Right lung (tissue), 5 donors: ENCODE results near the gene DCHS1. TPM values are rescaled to one million over a fixed set of nuclear protein-coding genes. Genes with fewer than 3 reads are reported as not detected.

ENCODE experiments used
- DNase-seq, 2 donors: peaks; one replicate each; pipeline ENCODE4 v3.0.0-alpha.2; 2013
- polyA plus RNA-seq, 5 donors: library from polyadenylated mRNA; unstranded; fragments of 120-200 nt; gene quantifications; one replicate each; pipeline versions ENCODE4 v1.2.1 to v1.2.3, GENCODE V29; 2013; ENCODE audit warnings: inconsistent platforms in 1 of 5, low replicate concordance in 1 of 5; ENCODE audit not compliant: insufficient read length in 5 of 5, insufficient read depth in 1 of 5

The DCHS1 gene
- polyA plus RNA-seq, 5 donors, result 27.5 to 41.3 (median 35.1) TPM

- no peak for DNase-seq
These were observed 19.3 kb upstream of the DCHS1 start for GRCh38 chr11:6674862-6675261.

- DNase-seq, result no peak
These were observed 18.6 kb upstream of the DCHS1 start for GRCh38 chr11:6674219-6674597.

DNA sequence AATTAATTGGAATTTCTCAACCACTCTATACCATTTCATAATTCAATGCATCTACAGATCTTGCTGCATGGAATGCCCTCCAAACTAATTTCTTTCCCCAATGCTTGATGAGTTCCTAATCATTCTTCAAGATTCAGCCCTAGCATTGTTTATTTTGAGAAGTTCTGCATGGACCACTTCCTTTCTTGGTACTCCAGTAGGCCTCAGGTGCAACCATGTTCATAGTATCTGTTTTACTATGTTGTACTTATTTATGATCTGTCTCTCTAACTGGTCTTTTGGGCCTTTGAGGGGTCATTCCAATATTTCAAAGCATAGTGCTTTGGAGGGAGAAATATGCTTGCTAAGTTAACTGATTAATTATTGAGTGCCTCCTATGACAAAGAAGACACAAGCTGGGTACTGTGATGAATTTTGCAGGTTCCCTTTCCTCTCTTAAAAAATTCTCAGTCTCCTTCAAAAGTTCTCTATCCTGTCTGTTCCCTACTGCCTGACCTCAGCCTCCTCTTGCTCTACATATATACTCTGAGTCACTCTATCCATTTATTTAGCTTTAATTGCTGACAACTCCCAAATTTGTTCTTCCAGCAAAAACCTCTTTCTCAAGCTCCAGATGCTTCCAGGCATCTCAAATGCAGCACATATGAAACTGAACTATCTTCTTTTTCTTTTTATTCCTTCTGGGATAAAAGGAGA is 18.1 kb upstream of the DCHS1 start:
- no peak for DNase-seq

DNA sequence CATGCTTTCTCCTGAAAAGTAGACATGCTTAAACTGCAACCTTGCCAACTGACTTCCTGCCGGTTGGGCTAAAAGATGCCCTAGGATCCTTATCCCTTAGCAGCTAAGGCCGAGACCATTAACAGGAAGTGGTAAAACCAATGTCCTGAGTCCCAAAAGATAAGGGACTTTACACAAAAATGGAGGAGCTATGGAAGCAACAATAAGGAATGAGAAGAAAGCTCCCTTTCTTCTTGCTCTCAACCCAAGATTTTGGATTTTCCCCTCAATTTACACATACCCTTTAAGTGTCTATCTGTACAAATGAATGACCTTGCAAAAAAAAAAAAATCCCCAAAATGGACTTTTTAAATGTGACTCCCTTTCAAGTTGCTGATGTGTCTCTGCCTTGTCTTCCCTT is 16.4 kb upstream of the DCHS1 start:
- no peak for DNase-seq

DNA sequence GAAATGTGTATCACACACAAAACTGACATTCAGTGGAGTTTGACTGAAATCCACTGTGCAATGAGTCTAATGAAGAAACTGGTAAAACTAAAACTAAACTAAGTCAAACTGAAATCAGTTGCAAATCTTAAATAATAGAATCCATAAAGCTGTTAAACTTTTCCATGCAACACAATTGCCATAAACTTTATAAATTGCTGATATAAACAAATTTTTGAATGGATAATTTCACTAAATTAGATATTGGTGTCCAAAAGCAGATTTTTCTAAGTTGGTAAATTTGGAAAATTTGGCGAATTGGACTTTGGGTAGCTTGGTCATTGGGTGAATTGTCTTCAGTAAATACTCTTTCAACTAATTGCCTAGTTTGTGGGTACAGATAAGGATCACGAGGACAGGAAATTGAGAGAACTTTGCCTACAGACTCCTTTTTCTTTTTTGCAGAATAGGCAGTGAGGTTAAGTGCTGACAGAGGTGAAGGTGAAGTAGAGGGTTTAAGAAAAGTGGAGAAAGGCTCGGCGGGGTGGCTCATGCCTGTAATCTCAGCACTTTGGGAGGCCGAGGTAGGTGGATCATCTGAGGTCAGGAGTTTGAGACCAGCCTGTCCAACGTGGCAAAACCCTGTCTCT is 14.7 kb upstream of the DCHS1 start:
- no peak for DNase-seq

DNA sequence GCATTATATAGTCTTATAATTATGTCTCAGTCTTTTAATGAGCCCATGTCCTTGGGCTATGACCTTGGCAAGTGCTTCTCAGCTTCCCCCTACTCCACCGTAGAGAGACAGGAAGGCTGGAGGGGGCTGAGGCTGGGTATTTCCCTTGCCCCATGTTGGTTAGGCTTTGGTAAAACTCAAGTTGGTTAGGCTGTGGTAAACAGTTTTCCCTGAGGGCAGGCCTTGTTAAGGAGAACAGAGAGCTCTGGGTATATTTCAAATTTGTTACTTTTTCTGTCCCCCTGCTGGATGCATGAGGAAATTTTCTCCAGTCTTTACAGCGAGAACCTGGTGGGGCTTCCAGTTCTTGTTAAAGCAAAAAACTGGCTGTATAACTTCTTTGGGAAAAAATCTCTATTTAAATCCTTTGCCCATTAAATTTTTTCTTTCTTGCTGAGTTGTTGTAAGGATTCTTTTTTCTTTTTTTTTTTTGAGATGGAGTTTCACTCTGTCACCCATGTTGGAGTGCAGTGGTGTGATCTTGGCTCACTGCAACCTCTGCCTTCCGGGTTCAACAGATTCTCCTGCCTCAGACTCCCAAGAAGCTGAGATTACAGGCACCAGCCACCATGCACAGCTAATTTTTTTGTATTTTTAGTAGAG is 12.2 kb upstream of the DCHS1 start:
- DNase-seq, result no peak

DNA sequence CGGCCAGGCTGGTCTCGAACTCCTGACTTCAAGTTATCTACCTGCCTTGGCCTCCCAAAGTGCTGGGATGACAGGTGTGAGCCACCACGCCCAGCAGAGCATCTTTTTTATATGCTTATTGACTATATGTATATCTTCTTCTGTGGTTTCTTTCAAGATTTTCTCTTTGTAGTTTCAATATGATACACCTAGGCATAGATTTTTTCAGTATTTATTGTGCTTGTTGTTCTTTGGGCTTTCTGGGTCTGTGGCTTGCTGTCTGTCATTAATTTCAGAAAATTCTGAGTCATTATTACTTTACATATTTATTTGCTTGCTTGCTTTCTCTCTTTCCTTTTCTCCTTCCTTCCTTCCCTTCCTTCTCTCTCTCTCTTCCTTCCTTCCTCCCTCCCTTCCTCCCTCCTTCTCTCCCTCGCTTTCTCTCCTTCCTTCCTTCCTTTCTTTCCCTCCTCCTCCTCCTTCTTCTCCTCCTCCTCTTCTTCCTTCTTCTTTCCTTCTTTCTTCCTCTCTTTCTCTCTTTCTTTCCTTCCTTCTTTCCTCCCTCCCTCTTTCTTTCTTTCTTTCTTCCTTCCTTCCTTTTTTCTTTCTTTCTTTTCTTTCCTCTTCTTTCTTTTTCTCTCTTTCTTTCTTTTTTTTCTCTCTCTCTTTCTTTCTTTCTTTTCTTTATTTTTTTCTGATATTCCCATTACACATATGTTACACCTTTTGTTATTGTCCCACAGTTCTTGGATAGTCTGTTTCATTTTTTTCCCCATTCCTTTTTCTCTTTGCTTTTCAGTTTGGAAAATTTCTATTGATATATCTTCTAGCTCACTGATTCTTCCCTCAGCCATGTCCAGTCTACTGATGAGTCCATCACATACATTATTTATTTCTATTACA is 10.9 kb upstream of the DCHS1 start:
- DNase-seq, result no peak

DNA sequence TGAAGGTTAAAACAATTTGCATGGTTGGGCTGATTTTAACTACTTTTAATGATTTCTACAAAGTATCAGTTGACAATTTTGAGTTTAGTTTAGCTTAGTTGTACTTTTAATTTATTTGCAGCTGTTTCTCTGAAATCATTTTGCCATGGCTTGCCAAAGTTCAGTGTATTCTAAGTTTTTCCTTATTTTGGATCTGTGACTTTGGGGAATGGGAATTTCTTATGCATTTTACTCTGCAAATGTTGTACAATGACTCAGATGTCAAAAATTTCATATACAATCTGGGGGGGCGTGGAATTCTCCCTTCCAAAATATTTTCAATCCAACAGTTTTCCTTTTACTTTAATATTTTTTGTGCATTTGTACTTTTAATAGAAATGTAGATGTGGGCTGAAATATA is 8.9 kb upstream of the DCHS1 start:
- DNase-seq, result no peak

DNA sequence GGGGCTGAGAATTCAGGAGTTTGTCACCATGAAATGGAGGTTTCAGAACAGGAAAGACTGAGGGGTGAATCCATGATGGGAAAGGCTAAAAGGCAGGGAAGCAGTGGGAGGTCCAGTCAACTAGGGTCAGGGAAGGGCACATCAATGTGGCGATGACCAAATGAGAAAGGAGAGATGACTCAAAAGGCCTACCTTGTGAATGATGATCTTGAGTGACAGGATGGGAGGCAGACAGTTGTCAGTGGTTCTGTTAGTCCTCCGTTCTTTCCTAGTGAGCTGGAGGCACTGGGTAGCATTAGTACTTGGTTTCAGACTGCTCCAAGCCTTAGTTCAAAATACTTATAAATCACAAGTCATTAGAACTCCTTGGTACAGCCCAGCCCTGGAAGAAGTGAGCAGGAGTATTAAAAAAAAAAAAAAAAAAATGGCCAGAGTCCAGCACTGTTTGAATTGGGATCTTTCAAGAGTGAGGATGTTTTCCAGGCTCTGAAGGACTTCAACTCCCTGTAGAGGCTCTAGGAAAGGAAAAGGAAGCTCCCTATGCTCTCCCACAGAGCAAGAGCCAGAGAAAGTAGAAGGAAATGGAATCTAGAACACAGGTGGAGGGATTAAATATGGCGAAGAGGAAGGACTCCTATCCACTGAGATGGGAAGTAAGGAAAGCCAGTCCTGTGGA is 8.3 kb upstream of the DCHS1 start:
- no peak for DNase-seq

- no peak for DNase-seq
These were observed 5.1 kb upstream of the DCHS1 start for GRCh38 chr11:6660712-6661111.

GRCh38 chr11:6658647-6659046 is 3.0 kb upstream of the DCHS1 start:
- DNase-seq, result no peak

- no peak for DNase-seq
These were observed 1.7 kb upstream of the DCHS1 start for GRCh38 chr11:6657346-6657745.

- DNase-seq, result no peak
These were observed 1.3 kb upstream of the DCHS1 start for GRCh38 chr11:6656936-6657335.

DNA sequence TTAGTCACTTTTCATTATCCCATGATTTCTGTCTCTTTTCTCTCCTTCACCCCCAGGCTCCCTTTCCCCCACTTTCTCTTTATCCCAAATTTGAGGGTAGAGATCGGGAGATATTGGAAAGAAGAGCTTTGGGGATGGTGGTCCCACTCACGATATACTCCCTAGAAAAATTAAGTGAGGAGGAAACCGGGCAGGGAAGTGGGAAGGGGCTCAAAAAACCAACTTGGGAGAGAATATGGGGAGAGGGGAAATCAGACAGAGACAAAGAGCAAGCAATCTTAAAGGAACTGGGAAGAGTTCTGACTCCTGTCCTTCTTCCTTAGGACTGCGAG is 941 bp upstream of the DCHS1 start:
- no peak for DNase-seq

- peak; percentile 41 to 51 for DNase-seq
These were observed 404 bp downstream of the DCHS1 start for GRCh38 chr11:6655020-6655789.

GRCh38 chr11:6654281-6655019 is 1.2 kb downstream of the DCHS1 start:
- DNase-seq, result no peak

DNA sequence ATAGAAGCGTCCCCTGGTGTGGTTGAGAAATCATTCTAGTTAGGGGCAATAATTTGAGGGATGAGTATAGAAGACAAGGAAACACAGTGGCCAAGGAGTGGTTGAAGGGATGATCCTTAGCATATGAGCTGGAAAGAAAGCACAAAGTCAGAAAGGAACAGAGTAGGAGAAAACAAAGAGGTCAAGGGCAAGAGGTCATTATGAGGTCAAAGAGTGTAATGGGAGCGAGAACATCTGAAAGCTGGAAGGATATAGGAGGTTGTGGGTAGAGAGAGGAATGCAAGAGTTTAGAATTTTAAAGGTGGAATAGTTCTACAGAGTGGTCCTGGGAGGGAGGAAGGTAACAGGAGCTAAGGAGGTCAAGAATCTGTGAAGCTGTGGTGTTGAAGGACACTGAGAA is 2.0 kb downstream of the DCHS1 start:
- DNase-seq, result no peak

DNA sequence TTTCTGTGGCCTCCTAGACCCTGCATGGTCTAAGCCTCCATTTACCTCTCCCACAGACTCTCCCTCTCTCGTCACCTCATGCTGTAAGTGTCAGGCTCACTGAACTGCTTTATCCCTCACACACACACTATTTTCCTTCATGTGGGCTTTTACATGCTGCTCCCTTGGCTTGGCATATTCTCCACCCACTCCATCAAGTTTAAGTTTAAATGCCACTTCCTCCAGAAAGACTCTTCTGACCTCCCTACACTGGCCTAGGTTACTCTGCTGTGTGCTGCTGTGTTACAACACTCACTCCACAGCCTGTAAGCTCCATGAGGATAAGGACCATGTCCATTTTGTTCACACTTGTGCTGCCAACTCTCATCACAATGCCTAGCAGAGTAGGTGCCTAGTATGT is 2.5 kb downstream of the DCHS1 start:
- DNase-seq, result no peak

DNA sequence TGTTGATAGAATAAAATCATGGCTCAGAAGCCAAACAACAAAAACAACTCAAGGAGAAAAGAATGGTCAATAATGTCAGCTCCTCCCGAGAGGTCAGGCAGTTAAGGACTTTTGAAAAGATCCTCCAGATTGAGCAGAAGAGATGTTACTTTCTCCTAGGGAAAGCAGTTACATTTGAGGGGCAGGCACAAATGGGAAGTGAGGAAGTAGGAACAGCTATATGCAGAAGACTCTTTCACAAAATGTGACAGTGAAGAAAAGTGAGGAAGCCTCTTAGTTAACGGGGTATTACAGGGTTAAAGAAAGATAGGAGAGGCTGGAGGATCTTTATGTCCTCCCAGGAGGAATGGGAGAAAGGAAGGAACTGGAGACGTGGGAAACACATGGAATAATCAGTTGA is 3.4 kb downstream of the DCHS1 start:
- no peak for DNase-seq

DNA sequence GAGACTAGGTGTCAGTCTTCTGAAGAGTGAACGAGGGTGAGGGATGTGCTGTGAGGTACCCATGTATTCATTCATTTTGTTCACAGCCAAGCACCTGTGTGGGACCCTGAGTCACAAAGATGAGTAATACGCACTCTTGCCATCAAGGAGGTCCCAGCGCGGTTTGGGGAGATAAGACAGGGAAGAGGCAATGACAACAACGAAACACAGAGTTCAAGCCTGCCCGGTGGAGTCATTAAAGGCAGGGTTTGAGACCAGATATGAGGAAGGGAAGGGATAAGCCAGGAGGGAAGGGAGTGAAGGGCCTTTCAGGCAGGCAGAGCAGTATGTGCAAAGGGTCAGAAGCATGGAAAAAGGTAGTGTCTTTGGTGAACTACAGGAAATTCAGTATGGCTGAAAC is 4.6 kb downstream of the DCHS1 start:
- no peak for DNase-seq
